ENCODE data around the gene PIF1. TPM values are rescaled to one million over a fixed set of nuclear protein-coding genes. Genes with fewer than 3 reads are reported as not detected.

The PIF1 gene
- total RNA-seq, 1 donor from 2014 or later, result 1.6 TPM

DNA sequence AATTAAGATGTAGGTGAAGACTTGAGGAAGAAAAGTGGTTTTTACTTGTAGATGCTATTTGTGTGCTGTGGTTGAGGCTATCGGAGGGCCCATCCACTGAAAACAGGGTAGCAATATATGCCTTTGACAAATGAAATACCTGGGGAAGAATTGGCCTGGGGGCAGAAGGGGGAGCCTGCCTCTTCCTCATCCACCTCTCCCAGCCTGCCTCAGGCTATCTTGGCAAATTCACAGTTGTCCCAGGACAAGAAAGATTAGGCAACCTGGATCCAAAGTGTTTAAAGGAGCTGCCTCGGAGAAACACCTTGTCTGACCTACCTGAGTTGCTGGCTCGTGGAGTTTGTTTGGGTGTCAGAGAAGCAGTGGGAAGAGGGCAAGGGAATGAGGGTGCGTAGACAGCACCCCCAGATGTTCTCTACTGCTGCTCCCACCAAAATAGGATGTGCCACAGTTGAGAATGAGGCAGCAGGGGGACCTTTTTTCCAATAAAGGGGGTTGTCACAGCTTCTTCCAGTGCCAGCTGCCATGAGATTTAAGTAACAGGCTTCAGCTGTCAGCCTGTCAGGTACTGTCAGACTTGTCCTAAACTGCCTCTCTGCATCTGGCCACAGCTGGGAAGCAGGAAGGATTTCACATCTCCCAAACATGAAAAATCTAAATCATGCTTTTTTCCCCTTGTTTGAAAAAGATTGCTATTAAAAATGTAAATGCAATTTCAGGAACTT, 25.5 kb upstream of the PIF1 start:
- intact Hi-C loops (cut with DNase I), result no loop called here
- DNase-seq (ENCODE audit: low spot score), result no peak

DNA sequence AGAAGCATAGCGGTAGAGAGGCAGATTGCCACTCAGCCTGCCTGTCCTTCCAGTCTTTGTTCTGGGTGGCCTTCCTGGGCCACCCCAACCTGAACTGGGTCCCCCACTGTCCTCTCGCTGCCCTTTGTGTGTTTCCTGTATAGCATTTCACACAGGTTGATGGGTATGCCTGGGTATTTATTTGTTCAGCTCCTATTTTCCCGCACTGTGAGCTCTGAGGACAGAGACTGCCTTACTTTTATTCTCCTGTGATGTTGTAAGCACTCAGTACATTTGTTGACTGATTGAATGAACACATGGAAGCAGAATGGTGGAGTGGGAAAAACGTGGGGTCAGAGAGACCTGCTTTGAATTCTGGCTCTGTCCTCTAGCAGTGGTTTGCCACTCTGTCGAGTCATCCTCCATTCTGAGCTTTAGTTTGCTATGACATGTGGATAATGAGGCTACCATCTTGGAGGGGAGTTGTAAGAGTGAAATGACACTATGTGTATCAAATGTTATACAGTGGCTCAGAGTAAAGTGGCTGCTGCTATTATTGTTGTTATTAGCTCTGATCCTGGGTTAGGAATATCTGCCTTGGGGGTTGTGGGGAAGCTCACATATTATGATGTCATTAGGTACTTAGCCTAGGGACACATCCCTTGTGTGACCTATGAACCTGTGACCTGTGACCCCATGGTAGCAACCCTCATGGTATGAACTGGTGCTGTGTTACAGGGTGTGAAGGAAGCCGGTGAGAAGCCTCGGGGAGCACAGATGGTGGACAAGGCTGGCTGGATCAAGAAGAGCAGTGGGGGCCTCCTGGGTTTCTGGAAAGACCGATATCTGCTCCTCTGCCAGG, 22.6 kb upstream of the PIF1 start:
- no peak for DNase-seq (ENCODE audit: low spot score)
- intact Hi-C loops (cut with DNase I), result no loop called here

DNA sequence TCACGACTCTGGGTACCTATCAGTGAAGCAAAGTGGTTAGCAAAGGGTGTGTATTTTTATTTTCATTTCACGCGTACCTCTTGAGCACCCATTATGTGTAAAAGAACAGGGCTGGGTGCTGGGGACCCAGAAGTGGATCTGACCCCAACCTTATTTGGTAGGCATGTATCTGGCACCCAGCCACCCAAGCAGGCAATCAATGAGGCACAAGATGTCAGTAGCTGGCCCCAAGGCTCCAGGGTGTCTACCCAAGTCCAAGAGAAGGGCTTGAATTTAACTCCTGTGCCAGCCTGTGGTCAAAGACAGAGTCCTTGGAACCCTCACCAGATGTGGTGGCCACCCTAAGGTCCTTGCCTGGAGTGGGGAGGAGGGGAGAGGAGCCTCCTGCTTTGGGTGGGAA, 22.0 kb upstream of the PIF1 start:
- no peak for DNase-seq (ENCODE audit: low spot score)
- intact Hi-C loops (cut with DNase I), result no loop called here

DNA sequence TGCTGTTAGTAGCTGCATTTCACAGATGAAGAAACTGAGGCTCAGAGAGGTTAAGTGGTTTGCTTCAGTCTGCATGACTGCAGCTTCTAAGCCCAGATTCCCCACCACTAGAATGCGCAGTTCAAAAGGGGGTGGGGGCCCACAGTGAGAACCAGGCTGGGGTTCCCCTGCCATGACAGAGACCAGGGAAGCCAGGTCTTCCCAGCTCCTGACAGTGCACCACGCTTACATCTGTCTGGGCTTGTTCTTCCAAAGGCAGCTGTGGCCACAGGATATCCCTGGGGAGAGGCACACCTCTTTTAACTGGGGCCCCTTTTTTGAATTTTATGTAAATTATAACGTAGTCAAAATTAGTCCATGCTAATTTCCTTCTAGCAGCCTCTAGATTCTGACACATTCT, 21.6 kb upstream of the PIF1 start:
- intact Hi-C loops (cut with DNase I), result no loop called here
- no peak for DNase-seq (ENCODE audit: low spot score)

DNA sequence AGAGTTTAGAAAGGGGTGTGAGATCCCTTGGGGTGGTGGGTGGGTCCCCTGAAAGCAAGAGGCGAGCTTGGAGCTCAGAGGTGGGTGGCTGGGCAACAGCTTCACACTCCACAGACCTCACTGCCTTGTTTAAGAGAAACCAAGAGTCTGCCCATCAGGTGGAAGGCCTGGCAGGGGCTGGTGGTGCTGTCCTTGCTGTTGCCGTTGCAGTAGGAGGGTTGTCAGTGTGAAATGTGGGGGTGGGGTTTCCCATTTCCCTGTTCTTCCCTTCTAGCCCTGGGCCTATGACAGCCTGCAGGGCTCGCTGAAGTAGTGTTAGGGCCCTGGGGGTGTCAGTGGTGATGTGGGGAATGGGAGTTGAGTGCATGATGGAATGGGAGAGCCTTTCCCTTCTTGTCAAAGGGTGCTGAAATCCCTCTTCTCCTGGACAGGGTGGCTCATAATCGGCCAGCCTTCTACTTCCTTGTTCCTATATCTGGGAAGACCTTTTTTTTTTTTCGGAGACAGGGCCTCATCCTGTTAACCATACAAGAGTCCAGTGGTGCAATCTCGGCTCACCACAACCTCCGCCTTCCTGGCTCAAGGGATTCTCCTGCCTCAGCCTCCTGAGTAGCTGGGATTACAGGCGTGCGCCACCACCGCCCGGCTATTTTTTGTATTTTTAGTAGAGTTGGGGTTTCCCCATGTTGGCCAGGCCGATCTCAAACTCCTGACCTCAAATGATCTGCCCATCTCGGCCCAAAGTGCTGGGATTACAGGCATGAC, 20.6 kb upstream of the PIF1 start:
- DNase-seq (ENCODE audit: low spot score), result no peak
- intact Hi-C loops (cut with DNase I), result no loop called here

DNA sequence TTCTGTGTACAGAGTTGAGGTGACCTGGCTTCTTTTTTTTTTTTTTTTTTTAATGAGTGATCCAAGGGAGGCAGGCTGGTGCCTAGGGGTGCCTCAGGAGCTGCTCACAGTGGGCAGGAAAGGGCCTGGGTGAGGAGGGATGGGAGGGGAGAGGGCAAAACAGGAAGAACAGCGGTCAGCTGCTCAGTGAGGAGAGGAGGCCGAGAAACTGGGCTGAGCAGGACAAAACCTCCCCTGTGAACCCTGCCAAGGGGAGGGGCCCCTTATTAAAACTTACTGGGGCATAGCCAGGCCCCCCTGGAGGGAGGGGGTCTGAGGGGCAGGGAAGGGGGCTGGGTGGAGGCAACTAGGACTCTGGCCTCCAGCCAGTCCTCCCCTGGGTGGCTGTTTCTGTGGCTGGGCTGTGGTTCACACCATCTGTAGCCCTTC, 19.8 kb upstream of the PIF1 start:
- intact Hi-C loops (cut with DNase I), result no loop called here
- DNase-seq (ENCODE audit: low spot score), result no peak

DNA sequence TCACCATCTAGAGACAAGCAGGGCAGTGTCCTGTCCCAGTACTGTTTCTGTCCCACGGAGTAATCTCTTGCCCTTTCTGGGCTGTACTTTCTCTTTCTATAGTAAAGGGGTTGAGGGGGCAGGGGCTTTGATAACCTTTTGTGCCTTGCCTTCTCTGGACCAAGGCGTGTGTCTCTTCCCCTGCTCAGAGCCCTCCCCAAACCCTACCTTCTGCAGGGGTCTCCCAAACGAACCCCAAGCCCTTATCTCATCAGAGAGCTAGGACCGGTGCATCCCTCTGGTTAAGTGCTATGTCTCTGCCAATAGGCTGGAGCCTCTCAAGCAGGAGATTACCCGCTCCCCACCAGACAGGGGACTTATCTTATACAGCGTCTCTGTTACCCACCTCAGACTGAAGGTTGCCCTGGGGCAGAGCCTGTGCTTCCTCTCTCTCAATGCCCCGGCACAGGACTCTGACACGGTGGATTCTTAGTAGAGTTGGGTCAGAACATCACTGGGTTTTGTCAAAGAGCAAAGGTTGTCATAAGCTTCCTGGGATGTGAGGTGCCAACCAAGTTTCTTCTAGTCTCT, 19.2 kb upstream of the PIF1 start:
- no peak for DNase-seq (ENCODE audit: low spot score)
- intact Hi-C loops (cut with DNase I), result loop anchor here (5.0 kb wide), 1 partner anchor 53 kb away; no protein-coding TSS in a partner anchor

DNA sequence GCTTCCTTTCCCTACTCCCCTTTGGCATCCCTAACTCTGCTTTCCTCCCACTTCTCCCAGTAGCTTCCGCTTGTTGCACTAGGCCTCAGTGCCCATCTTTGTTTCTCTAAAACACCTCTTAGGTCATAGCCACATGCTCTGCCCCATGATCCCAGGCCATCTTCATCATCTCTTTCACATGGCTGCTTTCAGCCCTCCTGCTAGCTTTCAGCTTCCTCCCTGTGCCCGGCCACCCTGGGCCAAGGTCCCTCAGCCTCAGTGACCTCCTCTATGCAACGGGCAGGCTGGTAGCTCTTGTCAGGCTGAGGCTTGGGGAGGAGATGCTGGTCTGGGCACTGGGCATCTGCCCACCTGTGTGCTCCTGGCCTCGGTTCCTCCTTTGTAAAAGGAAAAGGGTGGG, 18.5 kb upstream of the PIF1 start:
- intact Hi-C loops (cut with DNase I), result loop anchor here (5.0 kb wide), 1 partner anchor 53 kb away; no protein-coding TSS in a partner anchor
- DNase-seq (ENCODE audit: low spot score), result no peak

DNA sequence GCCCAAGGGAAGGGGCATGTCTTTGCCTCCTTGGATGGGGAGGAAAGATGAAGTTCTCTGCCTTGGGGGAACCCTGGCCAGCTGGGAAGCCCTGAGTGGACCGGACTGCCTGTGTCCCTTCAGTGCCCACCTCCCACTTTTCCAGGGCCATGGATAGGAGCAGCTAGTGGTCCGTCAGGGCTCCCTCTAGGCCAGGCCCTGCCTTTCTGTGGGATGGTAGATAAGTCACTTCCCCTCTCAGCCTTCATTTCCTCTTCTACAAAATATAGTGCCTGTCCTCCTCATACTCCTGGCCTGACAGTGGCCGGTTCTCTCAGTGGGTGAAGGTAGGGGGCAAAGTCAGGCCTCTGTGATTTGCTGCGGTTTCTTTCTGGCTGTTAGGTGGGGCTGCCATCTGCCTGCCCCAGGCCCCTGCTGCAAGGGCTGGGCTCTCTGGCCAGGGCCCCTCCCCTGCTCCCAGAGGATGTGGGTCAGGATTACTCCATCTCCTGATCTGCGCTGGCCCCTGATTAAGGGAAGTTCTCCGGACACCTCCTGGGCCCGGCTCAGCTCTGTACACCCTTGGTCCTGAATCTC, 17.6 kb upstream of the PIF1 start:
- intact Hi-C loops (cut with DNase I), result loop anchor here (5.0 kb wide), 1 partner anchor 54 kb away; no protein-coding TSS in a partner anchor
- DNase-seq (ENCODE audit: low spot score), result peak; percentile 87

DNA sequence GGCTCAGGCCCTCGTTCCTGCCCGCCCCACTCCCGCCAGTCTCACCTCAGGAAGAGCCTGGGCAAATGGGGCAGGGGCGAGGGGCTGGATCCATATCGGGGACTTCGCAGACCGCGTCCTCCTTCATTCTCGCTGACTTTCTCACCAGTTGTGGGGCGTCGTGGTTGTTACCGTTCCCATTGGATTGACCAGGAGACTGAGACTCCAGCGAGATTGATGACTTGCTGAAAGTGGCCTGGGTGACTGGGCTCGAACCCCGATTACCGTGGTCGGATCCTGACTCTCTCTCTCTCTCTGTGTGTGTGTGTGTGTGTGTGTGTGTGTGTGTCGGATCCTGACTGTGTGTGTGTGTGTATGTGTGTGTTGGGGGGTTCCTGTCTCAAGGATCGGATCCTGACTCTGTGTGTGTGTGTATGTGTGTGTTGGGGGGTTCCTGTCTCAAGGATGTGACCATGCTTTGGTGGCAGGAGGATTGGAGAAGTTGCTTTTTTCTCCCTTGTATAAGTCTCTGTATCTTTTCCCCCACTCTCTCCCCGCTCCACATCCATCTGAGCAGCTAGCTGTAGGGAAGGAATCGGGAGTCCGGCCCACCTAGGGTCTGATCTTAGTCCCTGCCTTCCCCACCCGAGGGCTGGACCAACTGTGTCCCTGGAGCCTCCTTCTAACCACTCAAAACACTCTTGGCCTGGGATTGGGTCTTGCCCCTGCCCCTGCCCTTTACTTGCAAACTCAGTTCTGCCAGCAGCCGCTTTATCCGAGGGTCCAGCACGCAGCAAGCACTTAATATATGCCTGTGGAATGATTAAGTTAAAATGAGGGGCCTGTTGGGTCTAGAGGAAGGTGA, 16.9 kb upstream of the PIF1 start:
- no peak for DNase-seq (ENCODE audit: low spot score)
- intact Hi-C loops (cut with DNase I), result loop anchor here (5.0 kb wide), 1 partner anchor 55 kb away; no protein-coding TSS in a partner anchor

DNA sequence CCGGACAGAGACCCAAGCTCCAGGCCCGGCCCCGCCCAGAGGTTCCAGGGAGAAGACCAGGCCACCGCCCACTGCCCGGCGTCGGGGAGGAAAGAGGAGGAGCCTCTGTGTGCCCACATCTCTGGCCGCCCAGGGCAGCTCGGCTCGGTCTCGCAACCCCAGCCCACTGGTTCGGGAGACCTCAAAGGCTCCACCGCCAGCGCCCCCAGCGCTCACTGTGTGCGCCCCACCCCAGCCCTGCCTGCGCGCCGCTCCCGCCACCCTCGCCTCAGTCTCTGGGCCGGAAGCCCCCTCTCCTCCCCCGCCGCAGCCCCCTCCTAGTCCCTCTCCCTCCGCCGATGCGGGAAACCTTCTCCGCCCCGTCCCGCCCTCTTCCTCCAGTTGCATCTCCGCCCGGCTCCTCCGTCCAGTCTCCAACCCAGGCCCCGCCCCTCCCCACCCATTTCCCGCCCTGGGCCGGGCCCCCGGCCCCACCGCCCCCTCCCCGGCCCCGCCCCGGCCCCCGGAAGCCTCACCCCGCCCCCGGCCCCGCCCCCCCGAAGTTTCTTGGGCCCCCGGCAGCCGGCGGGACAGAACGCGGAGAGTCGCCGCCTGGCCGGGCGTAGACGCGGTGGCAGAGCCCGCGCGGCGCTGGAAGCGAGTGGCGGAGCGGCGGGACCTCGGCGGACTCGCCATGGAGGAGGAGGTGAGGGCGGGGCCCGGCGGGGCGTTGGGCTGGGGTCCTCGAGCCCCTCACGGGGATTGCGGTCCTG, 16.1 kb upstream of the PIF1 start, which contains the start of gene PLEKHO2:
TSS of gene PLEKHO2 (plus strand) at position 572 of the 752 bp plus-strand sequence. CDS start at position 674, 102 bp downstream.
- DNase-seq (ENCODE audit: low spot score), result peak; percentile 99
- intact Hi-C loops (cut with DNase I), result loop anchor here (5.0 kb wide), 1 partner anchor 56 kb away; no protein-coding TSS in a partner anchor

DNA sequence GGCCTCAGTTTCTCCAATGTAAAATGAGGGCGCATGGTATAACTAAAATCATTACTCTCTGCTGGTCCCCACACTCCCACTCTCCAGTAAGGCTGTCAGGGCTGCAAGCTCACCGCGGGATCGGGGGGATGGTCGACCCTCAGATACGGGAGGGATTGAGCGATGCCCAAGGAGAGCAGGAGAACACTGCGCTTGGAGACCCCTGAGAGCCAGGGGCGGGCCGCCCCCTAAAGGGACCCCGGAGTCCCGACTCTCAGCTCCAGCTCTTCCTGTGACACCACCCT, 15.6 kb upstream of the PIF1 start:
- intact Hi-C loops (cut with DNase I), result loop anchor here (5.0 kb wide), 1 partner anchor 56 kb away; no protein-coding TSS in a partner anchor
- DNase-seq (ENCODE audit: low spot score), result no peak

DNA sequence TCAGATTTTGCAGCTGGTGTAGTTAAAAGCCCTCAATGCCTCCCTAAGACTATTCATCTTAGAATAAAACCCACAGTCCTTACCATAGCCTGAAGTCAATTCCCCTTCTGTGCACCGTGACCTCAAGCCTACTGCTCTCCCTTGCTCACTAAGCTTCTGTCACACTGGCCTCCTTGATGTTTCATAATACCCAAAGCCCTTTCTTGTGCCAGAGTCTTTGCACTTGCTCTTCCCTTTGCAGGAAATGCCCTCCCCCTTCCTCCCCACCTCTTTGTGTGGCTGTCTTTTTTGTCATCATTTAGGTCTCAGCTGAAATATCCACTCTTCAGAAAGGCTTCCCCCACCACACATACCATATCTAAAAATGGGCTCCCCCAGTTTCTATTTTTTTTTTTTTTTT, 12.1 kb upstream of the PIF1 start:
- intact Hi-C loops (cut with DNase I), result no loop called here
- DNase-seq (ENCODE audit: low spot score), result no peak

DNA sequence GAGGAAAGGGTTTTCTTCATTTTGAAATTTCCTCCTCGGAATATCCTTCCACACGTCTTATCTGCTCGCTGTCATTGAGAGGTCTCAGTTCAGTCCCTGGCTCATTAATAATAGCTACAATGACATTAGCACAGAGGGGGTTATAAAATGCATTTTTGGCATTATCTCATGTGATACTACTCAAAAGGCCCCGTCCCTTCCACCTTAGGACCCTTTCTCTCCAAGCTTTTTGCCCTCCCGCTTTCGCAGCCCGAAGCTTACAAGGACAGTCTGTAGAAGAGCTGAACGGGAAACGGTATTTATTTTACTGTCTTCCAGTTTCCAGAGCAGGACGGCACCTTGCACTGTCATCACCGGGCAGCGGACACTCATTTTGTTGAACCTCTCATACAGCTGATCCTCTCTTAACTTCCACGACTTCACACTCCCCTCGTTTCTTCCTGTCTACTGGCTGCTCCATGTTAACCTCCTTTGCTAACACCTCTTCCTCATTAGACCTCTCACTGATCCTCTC, 10.6 kb upstream of the PIF1 start:
- DNase-seq (ENCODE audit: low spot score), result no peak
- intact Hi-C loops (cut with DNase I), result no loop called here

DNA sequence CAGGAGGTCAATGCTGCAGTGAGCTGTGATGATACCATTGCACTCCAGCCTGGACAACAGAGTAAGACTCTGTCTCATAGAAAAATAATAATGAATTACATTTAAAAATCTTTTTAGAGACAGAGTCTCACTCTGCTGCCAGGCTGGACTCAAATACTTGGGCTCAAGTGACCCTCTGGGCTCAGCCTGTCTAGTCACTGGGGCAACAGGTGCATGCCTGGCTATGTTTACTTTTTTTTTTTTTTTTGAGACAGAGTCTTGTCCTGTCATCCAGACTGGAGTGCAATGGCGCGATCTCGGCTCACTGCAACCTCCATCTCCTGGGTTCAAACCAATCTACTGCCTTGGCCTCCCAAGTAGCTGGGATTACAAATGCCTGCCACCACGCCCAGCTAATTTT, 8.2 kb upstream of the PIF1 start:
- intact Hi-C loops (cut with DNase I), result no loop called here
- no peak for DNase-seq (ENCODE audit: low spot score)

DNA sequence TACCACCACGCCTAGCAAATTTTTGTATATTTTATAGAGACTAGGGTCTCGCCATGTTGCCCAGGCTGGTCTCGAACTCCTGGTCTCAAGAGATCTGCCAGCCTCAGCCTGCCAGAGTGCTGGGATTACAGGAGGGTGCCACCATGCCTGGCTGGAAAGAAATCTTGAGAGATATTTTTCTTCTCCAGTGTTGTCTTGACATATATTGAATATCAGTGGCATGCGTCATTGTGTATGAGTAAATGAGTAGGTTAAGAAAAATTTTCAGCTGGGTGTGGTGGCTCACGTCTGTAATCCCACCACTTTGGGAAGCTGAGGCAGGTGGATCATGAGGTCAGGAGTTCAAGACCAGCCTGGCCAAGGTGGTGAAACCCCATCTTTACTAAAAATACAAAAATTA, 3.5 kb upstream of the PIF1 start:
- DNase-seq (ENCODE audit: low spot score), result no peak
- intact Hi-C loops (cut with DNase I), result no loop called here

DNA sequence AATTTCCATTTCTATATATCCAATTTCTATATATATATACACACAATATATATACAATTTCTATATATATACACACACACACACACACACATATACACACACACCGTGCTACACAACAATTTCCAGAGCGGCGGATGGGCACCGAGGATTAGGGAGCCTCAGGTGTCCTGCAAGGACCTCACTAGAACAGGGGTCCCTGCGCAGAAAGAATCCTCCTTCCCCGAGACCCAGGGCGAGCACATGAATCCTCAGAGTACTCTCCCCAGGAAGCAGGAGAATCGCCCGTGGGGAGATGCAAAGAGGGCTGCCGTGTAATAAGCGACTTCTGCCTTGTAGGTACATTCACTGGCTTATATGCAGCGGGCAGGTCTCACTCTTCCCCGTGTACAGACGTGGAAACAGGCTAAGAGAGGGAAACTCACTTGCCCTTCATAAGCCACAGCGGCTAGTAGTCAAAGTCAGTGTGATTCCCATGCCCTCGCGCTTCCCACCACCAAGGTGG, 467 bp downstream of the PIF1 start:
- intact Hi-C loops (cut with DNase I), result no loop called here
- no peak for DNase-seq (ENCODE audit: low spot score)
